SKM-1 (cell line): ENCODE data around the gene ACOT8.
"Not testable (repeated sequence)": the region's sequence is repeated elsewhere in the genome, so short reads cannot be mapped to it uniquely, and the experiment has no call there.

ENCODE experiments used
- DNase-seq: peaks from one replicate; lab custom pipeline; 2025; ENCODE audit not compliant: unreplicated experiment; lab: John Stamatoyannopoulos, UW

The ACOT8 gene

DNA sequence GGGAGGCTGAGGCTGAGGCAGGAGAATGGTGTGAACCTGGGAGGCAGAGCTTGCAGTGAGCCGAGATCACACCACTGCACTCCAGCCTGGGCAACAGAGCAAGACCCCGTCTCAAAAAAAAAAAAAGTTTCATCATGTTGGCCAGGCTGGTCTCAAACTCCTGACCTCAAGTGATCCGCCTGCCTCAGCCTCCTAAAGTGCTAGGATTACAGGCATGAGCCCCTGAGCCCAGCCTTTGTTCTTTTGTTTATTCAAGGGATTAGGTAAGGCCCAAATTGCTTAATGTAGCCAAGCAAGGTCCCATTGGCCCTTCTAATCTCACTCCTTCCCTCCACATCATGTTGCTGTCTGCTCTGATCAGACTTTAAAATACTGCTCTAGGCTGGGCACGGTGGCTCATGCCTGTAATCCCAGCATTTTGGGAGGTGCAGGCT is 27.5 kb downstream of the ACOT8 start:
- DNase-seq: not testable (repeated sequence)

DNA sequence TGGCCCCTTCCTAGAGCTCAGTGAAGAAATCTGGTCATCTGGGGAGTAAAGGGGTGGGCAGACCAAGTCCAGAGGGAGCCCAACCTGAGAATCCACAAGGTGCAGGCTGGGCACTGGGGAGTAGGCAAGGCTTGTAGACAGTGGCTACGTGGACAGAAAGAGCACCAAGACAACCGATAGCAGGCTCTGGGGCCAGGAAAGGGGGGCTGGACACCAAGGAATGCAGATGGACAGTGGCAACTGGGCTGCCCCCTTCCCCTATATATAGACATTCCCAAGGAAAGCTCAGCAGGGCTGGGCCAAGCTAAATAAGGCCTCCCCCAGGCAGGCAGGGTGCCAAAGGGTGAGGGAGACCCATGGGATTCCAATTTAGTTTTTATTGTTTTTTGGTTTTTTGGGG is 28.6 kb downstream of the ACOT8 start:
- no peak for DNase-seq

DNA sequence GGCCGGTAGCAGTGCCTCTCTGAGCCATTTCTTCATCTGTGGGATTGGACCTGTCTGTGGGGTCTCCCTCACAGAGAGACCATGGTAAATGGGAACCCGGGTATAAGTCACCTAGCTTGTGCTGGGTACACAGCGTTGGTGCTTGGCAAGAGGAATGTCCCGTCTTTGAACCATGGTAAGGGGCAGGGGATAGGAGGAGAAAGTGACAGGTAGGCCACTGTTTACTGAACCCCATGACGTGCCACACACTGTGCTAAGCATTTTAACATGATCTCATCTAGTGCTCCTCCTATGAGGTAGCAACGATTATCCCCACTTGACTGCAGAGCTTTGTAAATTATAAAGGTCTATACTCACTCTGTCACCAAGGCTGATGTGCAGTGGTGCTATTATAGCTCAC is 29.5 kb downstream of the ACOT8 start:
- no peak for DNase-seq

DNA sequence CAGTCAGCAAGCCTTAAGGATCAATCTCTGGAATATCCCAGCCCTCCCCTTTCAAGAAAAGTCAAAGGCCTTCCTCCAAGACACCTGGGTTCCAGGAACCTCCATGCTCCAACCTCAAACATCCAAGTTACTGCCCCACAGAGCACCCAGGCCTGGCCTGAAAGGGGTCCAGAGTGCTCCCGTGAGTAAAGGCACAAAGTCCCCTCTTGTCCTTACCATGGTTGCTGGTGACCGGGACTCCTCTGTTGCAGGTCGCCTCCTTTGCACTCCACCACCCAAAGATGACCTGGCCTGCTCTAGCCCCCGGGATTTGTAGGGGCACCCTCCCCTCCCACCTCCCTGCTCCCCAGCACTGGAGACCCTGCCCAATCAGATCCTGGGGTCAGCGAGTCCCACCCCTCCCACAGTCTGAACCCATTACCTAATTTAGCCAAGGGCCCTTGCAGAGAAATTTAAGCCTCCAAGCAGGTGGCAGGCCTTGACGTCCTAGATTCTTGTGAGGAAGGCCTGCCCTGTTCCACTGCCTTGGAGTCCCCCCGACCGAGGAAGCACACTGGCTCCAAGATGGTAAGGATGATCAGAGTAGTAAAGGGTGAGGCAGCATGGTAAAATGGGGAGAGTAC is 30.1 kb downstream of the ACOT8 start, which contains the start of gene TNNC2:
TSS of gene TNNC2 (minus strand) at position 283 of the 623 bp plus-strand sequence. CDS start at position 219, 64 bp downstream.
- DNase-seq: no peak

DNA sequence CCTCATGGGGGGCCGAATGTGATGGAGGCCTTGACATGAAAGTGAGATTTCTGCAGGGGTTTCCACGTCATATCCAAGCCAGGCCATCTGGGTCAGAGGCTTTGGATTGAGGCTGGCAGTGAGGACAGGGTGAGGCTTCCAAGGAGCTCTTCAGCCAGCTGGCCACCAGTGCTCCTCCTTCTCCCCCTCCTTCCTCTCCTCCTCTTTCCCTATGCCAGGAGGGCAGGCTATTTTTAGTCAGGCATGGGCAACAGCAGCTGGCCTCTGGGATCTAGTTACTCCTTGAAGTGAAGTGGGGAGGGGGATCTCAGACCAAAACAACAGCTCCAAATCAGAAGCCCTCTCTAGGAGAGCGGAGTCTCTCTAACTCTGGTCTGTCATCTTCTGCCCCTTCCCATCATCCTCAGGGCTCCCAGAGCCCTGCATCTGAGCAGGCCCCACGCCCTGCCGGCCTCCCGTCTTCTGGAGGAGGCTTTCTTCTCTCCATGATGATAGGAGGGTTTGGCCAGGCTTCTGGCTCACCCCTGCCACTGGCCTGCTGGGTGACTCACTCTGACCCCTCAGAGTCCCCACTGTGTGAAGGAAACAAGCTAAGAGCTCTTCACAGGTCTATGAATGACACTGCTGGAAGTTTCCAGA is 30.7 kb downstream of the ACOT8 start:
- no peak for DNase-seq

DNA sequence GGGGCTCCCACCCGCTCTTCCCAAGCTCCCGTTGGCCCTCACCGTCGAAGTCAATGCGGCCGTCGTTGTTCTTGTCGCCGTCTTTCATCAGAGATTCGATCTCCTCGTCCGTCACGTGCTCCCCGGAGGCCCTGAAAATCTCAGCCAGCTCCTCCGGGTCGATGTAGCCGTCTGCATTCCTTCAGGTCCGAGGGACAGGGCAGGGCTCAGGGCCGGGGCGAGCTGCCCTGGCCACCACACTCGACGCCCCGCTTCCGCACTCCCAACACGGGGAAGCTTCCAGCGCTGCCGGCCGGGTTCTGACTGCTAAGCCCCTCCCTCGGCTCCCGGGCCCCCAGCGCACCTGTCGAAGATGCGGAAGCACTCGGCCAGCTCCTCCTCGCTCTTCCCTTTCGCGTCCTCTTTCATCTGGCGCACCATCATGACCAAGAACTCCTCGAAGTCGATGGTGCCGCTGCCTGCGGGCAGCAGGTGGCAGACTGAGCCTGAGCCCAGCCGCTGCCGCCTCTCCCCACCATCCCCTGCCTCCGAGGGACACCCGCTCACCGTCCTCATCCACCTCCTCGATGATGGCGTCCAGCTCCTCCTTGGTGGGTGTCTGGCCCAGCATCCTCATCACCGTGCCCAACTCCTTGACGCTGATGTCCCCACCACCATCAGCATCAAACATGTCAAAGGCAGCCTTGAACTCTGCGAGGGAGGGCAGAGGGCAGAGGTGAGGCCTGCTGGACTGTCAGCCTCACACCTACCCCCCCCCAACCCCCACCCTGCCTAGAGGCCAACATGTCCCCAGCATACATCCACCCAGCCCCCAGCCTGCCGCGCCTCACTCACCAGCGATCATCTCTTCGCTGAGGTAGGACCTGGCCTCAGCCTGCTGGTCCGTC is 33.0 kb downstream of the ACOT8 start:
- DNase-seq: no peak

DNA sequence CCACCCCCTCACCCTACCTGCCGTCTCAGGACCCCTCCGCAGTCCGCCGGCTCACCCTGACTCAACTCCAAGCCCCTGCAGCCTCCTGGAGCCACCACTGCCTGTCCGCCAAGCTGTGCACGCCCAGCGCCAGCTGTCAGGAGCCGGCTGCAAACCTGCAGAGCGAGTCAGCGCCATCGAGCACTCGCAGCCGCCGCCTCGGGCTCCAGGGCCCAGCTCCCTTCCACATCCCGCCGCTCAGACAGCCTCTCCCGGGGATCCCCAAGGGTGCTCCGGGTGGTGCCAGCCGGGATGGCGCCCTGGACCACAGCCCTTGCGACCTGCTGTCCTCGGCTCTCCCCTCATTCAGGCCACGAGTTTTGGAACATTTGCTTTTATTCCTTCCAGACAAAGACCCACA is 34.3 kb downstream of the ACOT8 start:
- no peak for DNase-seq

DNA sequence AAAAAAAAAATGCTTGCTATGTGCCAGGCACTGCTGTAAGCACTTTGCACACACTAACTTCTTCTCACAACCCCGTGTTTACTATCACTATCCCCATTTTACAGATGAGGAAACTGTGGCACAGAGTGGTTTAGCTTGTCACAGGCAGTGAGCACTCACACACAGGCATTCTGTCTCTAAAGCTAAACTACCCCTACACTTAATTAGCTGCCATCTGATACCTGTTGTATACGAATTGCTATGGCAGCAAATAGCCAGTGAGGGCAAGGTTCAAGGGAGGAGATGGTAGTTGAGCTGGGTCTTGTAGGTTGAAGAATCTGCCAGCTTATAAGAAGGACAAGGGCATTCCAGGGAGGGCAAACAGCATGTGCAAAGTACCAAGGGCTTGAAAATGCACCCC is 35.2 kb downstream of the ACOT8 start:
- no peak for DNase-seq

DNA sequence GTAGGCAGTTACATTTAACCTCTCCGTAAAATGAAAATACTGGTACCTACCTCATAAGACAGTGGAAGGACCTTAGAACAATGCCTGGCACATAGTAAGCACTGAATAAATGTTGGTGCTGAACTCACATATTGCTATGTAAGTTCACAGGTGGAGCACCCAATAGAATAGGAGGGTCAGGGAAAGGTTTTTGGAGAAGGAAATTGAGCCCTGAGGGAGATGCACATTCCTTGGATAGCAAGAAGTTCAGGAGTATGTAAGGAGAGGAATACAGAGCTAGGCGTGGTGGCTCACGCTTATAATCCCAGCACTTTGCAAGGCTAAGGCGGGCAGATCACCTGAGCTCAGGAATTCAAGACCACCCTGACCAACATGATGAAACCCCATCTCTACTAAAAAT is 37.7 kb downstream of the ACOT8 start:
- no peak for DNase-seq

DNA sequence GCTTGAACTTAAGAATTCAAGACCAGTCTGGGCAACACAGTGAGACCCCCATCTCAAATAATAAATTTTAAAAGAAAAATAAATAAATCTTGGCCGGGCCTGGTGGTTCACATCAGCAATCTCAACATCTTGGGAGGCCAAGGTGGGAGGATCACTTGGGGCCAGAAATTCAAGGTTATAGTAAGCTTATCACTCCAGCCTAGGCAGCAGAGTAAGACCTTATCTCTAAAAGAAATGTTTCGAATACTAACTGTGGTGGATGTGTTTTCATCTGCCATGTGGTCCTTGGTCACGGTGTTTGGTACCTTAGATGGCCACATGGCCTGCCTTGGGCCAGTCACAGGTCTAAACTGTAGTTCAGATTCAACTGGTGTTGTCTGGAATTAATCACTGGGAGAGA is 39.0 kb downstream of the ACOT8 start:
- DNase-seq: no peak

DNA sequence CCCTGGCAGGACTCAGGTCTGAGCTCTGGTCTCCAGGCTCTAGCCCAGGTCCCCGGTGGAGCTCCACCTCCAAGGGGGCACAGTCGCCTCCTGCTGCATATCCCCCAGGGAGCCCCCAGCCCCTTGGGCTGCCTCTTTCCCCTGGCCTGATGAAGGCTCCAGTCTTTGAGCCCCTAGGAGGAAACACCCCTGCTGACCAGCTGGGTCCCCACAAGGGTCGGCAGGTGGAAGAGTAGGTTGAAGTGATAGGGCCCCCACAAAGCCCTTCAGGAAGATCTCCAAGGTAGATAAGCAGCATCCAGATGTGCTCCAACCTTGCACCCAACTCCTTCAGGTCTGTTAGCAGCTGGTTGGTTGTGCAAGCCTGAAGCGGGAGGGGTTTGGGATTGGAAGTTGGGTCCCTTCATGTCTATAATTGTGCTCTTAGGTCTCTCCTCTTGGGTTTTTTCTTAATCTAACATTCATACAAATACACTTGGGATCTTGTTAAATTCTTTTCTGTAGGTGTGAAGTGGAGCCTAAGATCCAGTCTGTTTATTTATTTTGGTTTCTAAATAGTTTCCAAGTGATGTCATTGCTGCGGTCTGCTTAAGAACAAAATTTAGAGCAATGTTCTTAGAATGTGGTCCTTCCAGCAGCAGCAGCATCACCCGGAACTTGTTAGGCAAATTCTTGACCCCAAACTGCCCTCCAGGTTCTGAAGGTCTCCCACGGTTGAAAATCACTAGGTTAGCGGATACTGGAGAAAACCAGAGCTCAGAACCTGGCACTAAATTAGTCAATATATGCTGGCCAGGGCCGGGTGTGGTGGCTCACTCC is 39.6 kb downstream of the ACOT8 start:
- DNase-seq: no peak

DNA sequence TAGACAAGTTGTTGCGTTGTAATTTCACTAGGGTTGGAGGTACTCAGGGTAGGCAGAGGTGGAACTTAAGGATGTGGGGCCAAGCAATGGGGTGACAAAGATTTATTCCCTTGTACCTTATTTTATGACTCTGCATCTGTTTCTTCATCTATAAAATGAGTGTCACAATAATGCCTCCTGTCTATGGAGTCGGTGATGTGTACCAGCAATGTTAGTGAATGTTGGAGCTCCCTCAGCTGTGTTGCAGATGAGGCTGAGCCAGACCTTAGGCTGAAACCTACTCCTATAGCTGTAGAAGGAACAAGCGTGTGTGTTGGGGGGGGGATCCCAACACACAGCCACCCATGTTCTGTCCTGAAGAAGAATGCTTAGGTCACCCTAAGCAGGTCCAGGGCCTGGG is 40.2 kb downstream of the ACOT8 start:
- DNase-seq: no peak

DNA sequence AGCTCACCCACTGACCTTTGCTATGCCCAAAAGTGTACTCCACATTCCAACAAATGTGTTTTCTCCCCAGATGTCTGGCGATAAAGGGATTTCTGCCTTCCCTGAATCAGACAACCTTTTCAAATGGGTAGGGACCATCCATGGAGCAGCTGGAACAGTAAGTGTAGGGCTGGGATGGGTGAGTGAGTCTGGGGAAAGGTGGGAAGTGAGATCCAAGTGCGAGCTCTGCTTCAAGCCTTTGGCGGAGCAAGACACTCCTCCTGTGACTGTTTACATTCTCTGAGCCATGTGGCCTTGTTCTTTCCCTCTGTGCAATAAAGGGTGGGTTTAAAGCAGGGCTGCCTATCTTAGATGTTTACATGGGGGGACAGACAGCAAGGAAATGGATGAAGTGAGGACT is 42.9 kb downstream of the ACOT8 start:
- DNase-seq: no peak

DNA sequence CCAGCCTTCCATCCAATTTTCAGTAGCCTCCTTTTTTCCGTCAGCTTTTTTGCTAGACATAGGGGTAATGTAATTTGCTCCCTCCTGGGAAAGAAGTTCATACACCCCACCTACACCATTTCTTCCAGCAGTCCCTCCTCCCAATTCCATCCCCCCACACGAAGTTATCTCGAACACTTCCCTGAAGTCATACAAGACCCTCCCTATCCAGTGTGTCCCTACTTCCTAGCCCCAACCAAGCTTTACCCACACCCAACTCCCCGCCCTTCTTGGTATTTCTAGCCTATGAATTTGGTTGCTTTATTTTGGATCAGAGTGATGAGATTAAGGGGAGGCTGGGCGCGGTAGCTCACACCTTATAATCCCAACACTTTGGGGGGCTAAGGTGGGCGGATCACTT is 43.7 kb downstream of the ACOT8 start:
- DNase-seq: no peak

DNA sequence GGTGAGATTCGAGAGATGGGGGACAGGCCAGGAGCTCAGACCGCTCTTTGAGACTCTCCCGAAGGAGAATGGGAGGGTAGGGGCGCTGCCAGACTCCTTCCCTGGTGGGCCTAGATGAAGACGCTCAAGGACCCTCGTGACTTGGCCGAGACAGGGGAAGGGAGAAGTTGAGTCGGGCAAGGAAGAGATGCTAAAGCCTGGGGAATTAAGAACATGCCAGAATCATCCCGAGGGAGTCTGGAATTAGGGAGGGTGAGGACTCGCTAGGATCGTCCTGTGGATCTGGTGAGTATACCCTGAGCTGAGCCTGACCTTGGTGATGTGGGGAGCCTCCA is 44.2 kb downstream of the ACOT8 start:
- DNase-seq: no peak

DNA sequence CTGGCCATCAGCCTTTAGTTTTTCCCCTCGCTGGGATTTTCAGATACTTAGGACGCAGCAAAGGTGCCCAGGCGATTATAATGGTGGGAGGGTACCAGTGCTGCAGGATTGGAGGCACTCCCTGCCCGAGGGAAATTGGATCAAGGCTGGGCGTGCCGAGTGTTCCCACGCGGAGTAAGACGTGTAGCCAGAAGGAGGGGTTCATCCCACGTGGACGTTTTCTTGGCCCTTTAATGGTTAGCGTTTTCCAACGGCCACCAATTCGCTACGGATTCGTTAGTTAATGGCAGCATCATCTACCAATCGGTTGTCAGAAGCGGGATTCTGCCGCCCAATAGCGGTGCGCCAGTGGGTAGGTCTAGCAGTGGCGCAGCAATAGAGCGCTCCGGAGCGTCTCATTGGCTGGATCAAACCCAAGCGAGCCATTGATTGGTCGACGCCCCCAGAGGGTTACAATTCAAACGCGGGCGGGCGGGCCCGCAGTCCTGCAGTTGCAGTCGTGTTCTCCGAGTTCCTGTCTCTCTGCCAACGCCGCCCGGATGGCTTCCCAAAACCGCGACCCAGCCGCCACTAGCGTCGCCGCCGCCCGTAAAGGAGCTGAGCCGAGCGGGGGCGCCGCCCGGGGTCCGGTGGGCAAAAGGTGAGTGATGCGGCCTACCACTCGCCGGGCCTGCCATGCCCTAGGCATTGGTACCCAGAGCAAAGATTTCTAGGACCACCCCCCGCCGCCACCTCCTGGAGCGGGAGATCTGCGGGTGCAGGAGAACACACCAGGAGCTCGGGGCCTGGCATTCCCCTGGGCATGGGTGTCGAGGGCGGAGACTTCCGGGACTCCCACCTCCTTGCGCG is 44.8 kb downstream of the ACOT8 start, which contains the start of gene UBE2C:
TSS of gene UBE2C (plus strand) at position 488 of the 849 bp plus-strand sequence. CDS start at position 540, 52 bp downstream.
- DNase-seq: no peak

DNA sequence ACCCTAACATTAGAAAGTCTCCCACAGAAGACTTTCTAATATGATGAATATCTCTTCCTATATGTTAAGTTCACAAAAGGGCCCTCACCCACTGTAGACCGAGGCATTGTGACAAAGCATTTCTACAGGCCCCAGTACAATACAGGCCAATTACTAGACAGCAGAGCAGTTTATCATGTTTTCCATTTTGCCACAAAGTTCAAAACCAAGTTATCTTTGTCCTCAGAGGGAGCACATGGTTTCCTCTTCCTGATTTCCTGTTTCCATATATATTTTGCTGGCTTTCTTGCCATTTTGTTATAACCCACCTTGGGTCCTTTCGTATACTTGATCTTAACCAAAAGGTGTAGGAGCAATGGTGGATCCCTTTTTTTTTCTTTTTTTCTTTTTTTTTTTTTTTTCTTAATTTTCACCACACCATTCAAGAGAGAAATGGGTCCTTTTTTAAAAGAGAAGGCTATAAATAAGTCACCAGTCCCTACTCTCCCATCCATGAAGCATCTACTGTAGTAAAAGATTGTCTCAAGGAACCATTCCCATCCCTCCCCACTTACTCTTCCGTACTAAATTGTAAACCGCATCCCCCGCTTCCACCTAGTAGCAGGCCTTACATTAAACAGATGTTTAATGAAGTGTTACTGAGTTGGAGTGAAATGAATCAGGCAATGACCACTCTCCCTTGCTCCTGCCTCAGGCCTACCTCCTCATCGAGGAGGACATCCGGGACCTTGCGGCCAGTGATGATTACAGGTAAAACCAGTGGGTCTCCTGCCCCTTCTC is 46.8 kb downstream of the ACOT8 start:
- DNase-seq: no peak

DNA sequence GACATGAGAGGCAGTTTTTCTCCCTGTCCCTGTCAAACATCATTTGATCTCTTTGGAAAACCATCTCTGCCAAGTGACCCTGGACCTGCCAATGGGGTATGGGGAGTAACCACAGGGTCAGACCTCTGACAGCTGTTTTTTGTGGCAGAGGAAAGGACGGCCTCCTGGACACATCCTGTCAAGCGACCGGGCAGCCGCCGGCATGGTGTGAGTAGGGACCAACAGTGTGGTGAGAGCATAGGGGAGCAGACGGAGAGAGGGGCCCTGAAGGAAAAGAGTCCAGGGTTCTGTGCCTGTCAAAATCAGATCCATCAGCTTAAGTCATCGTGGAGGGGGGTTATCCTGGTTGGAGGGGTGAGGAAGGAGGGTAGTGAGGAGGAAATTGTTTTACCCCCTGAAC is 55.3 kb downstream of the ACOT8 start:
- no peak for DNase-seq

DNA sequence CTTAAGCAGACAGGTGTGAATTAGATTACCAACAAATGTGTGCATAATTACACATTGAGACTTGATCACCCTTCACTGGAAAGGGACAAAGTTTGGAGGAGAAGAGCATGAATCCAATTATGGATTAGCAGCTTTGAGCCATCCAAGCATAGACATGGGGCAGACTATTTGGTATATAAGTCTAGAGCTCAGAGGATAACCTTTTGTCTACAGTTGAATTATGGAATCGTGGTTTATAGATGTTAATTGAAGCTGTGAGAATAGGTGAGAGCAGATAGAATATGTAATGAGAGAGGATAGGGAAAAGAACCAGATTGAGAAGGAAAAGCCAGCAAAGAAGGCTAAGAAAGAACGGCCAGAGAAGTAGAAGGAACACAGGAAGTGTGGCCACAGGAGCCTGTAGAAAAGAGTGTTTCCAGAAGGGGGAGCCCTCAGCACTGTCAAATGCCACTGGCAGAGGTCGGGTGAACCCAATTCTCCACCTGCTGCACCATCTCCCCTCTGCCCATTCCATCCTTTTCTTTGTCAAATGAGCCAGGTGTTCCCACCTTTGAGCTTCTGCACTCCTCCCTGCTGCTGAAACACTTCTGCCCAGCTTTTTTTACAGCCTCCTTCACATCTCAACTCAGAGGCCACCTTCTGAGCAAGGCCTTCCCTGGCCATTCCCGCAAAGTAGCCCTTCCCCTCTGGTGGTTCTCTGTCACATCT is 58.1 kb downstream of the ACOT8 start:
- DNase-seq: peak; percentile 58
